Smooth muscle cell (in vitro differentiated cells): ENCODE measurements around the gene ZNF221. TPM values are rescaled to one million over a fixed set of nuclear protein-coding genes. Genes with fewer than 3 reads are reported as not detected.
A peak's percentile ranks its signal among the peaks of the same experiment; 100 is the strongest.
"Not testable (repeated sequence)": the region's sequence is repeated elsewhere in the genome, so short reads cannot be mapped to it uniquely, and the experiment has no call there.

Experiments
- DNase-seq: peaks from one replicate; lab custom pipeline; 2025; ENCODE audit not compliant: unreplicated experiment; lab: John Stamatoyannopoulos, UW
- H2AFZ ChIP-seq: fragments of 200-600 bp; sonication (generic); 2 replicates; pipeline ENCODE4 v1.6.0; 2016; ENCODE audit warnings: antibody characterized with exemption, low read depth, mild to moderate bottlenecking
- H3F3A ChIP-seq: fragments of 200-600 bp; sonication (generic); 2 replicates; pipeline ENCODE4 v1.6.0; 2017; ENCODE audit warnings: antibody characterized with exemption, low read depth
- H3K27ac ChIP-seq: fragments of 200-600 bp; sonication (generic); 2 replicates; pipeline ENCODE4 v1.5.1; 2016; ENCODE audit warnings: low read depth, mild to moderate bottlenecking
- H3K27me3 ChIP-seq: fragments of 200-600 bp; sonication (generic); 2 replicates; pipeline ENCODE4 v1.6.1; 2016; ENCODE audit warnings: low read depth, mild to moderate bottlenecking
- H3K36me3 ChIP-seq: fragments of 200-600 bp; sonication (generic); 2 replicates; pipeline ENCODE4 v1.5.1; 2016; ENCODE audit warnings: low read depth
- H3K4me1 ChIP-seq: fragments of 200-600 bp; sonication (generic); 2 replicates; pipeline ENCODE4 v1.5.1; 2016; ENCODE audit warnings: low read depth
- H3K4me2 ChIP-seq: fragments of 200-600 bp; sonication (generic); 2 replicates; pipeline ENCODE4 v1.6.0; 2016; ENCODE audit warnings: mild to moderate bottlenecking
- H3K4me3 ChIP-seq: fragments of 200-600 bp; sonication (generic); 2 replicates; pipeline ENCODE4 v1.5.1; 2016; ENCODE audit warnings: mild to moderate bottlenecking
- H3K79me2 ChIP-seq: fragments of 200-600 bp; sonication (generic); 2 replicates; pipeline ENCODE4 v1.6.0; 2016; ENCODE audit warnings: low read depth, mild to moderate bottlenecking
- H3K9ac ChIP-seq: fragments of 200-600 bp; sonication (generic); 2 replicates; pipeline ENCODE4 v1.6.0; 2016; ENCODE audit warnings: low read depth
- H3K9me3 ChIP-seq: fragments of 200-600 bp; sonication (generic); replicated peaks from 2 replicates; pipeline ENCODE4 v1.5.1; 2016; ENCODE audit warnings: low read depth
- H4K20me1 ChIP-seq: fragments of 200-600 bp; sonication (generic); 2 replicates; pipeline ENCODE4 v1.6.0; 2016; ENCODE audit warnings: low read depth
- WGBS: methylation state at CpG from one replicate; pipeline ENCODE4 v1.1.7; 2016; ENCODE audit warnings: low lambda C conversion rate; 5-methylcytosine and 5-hydroxymethylcytosine counted together
- polyA plus RNA-seq: library from polyadenylated mRNA; unstranded; fragments of >200 nt; fragmentation: Nextera tagmentation; extraction: Ambion mirVana; gene quantifications from 2 replicates; pipeline ENCODE4 v1.2.1, GENCODE V29; 2016
- total RNA-seq: library from RNA; depleted of rRNA; stranded (reverse); fragments of >200 nt; gene quantifications from 2 replicates; pipeline ENCODE4 v1.2.3, GENCODE V29; 2014
- TF ChIP-seq, protein P1 (sequence below): fragments of 200-600 bp; sonication (generic); IDR thresholded peaks from 2 replicates; pipeline ENCODE4 v1.5.1; 2017; ENCODE audit warnings: borderline replicate concordance, mild to moderate bottlenecking, antibody characterized with exemption; ENCODE audit not compliant: insufficient read depth, poor library complexity, severe bottlenecking

ZNF221 gene
- total and polyA plus RNA-seq, 2 experiments from 2014 or later, result 1.3 to 6.6 TPM

DNA sequence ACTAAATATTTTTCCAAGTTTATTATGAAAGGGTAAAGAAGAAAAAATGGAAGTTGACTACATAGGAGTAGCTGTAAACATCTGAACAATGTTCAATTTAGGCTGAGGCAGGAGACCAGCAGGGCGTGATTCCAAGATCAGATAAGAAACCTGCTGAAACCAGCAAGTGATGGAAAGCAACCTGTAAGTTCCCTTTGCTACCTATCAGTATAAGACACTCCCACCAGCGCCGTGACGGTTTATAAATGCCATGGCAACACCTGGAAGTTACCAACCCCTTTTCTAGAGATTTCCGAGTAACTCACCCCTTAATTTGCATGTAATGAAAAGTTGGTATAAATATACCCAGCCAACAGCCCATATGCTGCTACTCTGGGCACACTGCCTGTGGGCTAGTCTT, 14.8 kb upstream of the ZNF221 start:
- Histone ChIP-seq H4K20me1 (no peaks in the 10 kb centered on the region), H3K4me1 (peaks cover 8% of the 10 kb centered on the region), H3K27ac (no peak overlapping the region), H3K9me3 (no peaks in the 10 kb centered on the region), H3K79me2 (peaks cover 14% of the 10 kb centered on the region), H3K4me3 (no peak overlapping the region), H3K4me2 (no peak overlapping the region), H3K36me3 (peaks cover 5% of the 10 kb centered on the region), H3F3A (no peaks in the 10 kb centered on the region), H2AFZ (peak overlapping the region; percentile 100), H3K9ac (no peak overlapping the region), H3K27me3 (no peaks in the 10 kb centered on the region)
- 84% methylated on average over 5 of the region's 5 CpGs for WGBS
- no peak for DNase-seq
- TF ChIP-seq, protein P1, sequence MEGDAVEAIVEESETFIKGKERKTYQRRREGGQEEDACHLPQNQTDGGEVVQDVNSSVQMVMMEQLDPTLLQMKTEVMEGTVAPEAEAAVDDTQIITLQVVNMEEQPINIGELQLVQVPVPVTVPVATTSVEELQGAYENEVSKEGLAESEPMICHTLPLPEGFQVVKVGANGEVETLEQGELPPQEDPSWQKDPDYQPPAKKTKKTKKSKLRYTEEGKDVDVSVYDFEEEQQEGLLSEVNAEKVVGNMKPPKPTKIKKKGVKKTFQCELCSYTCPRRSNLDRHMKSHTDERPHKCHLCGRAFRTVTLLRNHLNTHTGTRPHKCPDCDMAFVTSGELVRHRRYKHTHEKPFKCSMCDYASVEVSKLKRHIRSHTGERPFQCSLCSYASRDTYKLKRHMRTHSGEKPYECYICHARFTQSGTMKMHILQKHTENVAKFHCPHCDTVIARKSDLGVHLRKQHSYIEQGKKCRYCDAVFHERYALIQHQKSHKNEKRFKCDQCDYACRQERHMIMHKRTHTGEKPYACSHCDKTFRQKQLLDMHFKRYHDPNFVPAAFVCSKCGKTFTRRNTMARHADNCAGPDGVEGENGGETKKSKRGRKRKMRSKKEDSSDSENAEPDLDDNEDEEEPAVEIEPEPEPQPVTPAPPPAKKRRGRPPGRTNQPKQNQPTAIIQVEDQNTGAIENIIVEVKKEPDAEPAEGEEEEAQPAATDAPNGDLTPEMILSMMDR, result no peak

DNA sequence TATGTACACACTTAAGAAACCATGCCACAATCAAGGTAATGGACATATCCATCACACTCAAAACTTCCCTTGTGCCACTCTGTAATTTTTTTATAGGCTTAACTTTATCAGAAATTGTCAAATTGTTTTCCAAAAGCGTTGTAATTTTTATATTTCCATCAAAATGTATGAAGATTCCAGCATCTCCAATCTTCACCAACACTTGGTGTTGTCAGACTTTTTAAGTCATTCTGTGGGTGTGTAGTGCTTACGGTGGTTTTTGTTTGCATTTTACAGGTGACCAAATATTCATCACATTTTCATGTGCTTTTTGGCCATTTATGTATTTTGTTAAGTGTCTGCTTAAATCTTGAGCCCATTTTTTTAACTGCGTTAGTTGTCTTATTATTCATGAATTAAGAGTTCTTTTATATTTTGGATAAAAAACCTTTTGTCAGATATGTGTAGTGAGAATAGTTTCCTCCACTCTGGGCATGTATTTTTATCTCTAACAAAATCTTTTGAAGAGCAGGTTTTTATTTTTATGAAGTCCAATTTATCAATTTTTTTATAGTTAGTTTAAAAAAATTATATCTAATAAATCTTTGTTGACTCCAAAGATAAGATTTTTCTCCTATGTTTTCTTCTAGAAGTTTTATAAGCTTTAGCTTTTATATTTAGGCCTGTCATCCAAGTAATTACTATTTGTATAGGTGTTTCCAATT, 11.3 kb upstream of the ZNF221 start:
- Histone ChIP-seq H4K20me1 (no peaks in the 10 kb centered on the region), H3K27ac (no peak overlapping the region), H3K27me3 (no peaks in the 10 kb centered on the region), H3K9me3 (no peaks in the 10 kb centered on the region), H3K4me1 (no peaks in the 10 kb centered on the region), H2AFZ (no peak overlapping the region), H3K4me2 (no peak overlapping the region), H3K36me3 (no peaks in the 10 kb centered on the region), H3K79me2 (no peaks in the 10 kb centered on the region), H3F3A (no peaks in the 10 kb centered on the region), H3K9ac (no peak overlapping the region), H3K4me3 (no peak overlapping the region)
- no peak for DNase-seq
- 45% methylated on average over 3 of the region's 3 CpGs for WGBS
- TF ChIP-seq, protein P1, result no peak

DNA sequence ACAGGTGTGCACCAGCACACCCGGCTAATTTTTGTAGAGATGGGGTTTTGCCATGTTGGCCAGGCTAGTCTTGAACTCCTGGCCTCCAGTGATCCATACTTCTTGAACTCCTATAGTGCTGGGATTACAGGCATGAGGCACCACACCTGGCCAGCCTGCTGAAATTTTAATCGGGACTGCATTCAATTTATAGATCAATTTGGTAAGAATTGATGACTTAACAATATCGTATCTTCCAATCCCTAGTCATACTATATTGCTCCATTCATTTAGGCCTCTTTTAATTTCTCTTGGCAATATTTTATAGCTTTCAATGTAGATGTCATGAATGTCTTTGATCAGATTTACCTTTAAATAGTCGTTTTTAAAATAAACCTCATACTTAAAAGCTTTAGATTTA, 10.3 kb upstream of the ZNF221 start:
- Histone ChIP-seq H3K27ac (no peak overlapping the region), H2AFZ (no peak overlapping the region), H3K27me3 (no peaks in the 10 kb centered on the region), H3K9ac (no peak overlapping the region), H3F3A (no peaks in the 10 kb centered on the region), H3K79me2 (no peaks in the 10 kb centered on the region), H3K36me3 (no peaks in the 10 kb centered on the region), H3K4me1 (no peaks in the 10 kb centered on the region), H3K9me3 (no peaks in the 10 kb centered on the region), H3K4me3 (no peak overlapping the region), H3K4me2 (no peak overlapping the region), H4K20me1 (no peaks in the 10 kb centered on the region)
- no peak for DNase-seq
- 74% methylated on average over 4 of the region's 4 CpGs for WGBS
- TF ChIP-seq, protein P1, result no peak

DNA sequence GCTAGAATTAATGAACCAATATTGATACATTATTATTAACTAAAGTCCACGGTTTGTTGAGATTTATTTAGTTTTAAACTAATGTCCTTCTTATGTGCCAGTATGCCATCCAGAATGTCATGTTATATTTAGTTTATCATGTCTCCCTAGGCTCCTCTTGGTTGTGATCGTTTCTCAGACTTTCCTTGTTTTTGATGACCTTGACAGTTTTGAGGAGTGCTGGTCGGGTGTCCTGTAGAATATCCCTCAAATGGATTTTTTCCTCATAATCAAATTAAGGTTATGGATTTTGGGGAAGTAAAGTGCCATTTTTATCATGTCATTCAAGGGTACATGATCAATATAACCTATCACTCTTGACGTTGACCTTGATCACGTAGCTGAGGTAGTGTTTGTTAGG, 9.8 kb upstream of the ZNF221 start:
- no peaks in the 10 kb centered on the region for H3K4me1 ChIP-seq
- no peak overlapping the region for H2AFZ ChIP-seq
- no peaks in the 10 kb centered on the region for H3F3A ChIP-seq
- H3K79me2 ChIP-seq, result no peaks in the 10 kb centered on the region
- H3K9me3 ChIP-seq, result no peaks in the 10 kb centered on the region
- no peaks in the 10 kb centered on the region for H3K36me3 ChIP-seq
- TF ChIP-seq, protein P1, result no peak
- H3K27me3 ChIP-seq, result no peaks in the 10 kb centered on the region
- no peak overlapping the region for H3K9ac ChIP-seq
- no peak for DNase-seq
- WGBS, result 66% methylated on average over 5 of the region's 5 CpGs
- no peak overlapping the region for H3K4me3 ChIP-seq
- H4K20me1 ChIP-seq, result no peaks in the 10 kb centered on the region
- H3K4me2 ChIP-seq, result no peak overlapping the region
- no peak overlapping the region for H3K27ac ChIP-seq

DNA sequence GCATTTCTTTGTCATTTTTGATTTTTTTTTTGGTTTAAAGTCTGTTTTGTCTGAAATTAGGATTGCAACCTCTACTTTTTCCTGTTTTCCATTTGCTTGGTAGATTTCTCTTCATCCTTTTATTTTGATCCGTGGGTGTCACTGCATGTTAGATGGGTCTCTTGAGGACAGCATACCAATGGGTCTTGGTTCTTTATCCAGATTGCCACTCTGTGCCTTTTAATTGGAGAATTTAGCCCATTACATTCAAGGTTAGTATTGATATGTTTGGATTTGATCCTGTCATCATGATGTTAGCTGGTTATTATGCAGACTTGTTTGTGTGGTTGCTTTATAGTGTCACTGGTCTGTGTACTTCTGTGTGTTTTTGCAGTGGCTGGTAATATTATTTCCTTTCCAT, 3.6 kb upstream of the ZNF221 start:
- not testable (repeated sequence) for H3K9me3 ChIP-seq, H3K4me1 ChIP-seq, H2AFZ ChIP-seq, H4K20me1 ChIP-seq, H3K4me2 ChIP-seq, H3K9ac ChIP-seq, H3K79me2 ChIP-seq, H3K4me3 ChIP-seq, H3K27me3 ChIP-seq, H3F3A ChIP-seq, DNase-seq, H3K27ac ChIP-seq, H3K36me3 ChIP-seq
- WGBS, result 0% methylated on average over 1 of the region's 1 CpG

DNA sequence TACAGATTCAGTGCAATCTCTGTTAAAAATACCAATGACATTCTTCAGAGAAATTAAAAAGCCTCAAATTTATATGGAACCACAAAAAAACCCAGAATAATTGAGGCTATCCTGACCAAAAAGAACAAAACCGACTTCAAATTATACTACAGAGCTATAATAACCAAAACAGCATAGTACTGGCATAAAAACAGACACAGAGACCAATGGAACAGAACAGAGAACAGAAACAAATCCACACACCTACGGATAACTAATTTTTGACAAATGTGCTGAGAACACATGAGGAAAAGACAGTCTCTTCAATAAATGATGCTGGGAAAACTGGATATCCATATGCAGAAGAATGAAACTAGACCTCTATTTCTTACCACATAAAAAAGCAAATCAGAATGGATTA, 1.2 kb upstream of the ZNF221 start:
- not testable (repeated sequence) for H3K27me3 ChIP-seq, H3K79me2 ChIP-seq, H3K4me2 ChIP-seq, H3K9me3 ChIP-seq, H3K4me1 ChIP-seq, H3K27ac ChIP-seq, H3K4me3 ChIP-seq, H3K9ac ChIP-seq, H4K20me1 ChIP-seq, H3F3A ChIP-seq, H3K36me3 ChIP-seq, DNase-seq, H2AFZ ChIP-seq
- 79% methylated on average over 2 of the region's 2 CpGs for WGBS
